HG03097 (cell line): ENCODE measurements around the gene TENT4A.

Experiments used
- ATAC-seq: cut with Tn5 transposase; IDR thresholded peaks from one replicate; pipeline ENCODE4 v1.9.1; 2021; ENCODE audit not compliant: unreplicated experiment, low FRiP score

Gene TENT4A

DNA sequence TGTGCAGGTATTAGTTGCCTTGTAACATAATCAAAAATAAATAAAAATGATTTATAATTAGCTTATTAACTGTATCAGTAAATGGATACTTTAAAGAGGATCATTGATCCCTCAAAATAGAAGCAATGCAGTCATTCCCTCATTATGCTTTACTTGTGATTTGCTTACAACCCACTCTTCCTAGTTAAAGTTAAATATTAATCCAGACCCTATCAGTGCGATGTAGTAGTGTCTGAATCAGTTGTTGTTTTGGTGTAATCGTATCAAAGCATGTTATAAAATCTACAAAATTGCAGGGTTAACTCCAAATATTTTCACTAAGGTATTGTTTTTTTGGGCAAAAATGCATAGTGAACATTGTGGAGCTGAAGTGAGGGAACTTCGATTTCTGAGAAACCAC is 17.6 kb downstream of the TENT4A start:
- no peak for ATAC-seq

DNA sequence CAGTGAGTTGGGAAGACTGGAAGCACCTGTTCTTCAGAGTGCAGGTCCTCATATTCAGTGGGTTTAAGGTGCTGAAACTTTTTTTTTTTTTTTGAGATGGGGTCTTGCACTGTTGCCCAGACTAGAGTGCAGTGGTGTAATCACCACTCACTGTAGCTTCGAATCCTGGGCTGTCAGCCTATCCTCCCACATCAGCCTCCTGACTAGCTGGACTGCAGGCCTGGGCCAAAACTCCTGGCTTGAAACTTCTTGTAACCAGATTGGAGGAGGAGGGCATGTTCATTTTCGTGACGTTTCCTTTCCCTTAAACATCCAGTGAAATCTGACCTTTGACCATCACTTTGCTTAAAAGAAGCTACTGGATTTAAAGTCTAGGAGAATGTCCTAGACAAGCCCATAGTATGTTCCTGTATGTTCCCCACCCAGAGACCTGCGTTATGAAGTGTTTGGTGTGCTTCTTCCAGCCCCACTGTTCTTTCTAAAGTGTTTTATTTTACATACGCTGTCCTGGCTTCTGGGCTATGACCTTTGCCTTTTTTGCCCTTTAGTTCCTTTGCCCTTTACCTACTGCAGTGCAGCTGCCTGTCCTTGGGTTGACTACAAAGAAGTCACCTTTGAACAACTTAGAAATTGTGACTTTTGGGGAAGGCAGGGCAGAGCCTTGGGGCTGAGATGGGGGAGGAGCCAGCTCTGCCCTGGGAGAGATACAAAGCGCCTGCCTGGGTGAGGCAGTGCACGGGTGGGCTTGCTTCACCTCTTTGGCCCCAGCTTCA is 18.4 kb downstream of the TENT4A start:
- no peak for ATAC-seq

DNA sequence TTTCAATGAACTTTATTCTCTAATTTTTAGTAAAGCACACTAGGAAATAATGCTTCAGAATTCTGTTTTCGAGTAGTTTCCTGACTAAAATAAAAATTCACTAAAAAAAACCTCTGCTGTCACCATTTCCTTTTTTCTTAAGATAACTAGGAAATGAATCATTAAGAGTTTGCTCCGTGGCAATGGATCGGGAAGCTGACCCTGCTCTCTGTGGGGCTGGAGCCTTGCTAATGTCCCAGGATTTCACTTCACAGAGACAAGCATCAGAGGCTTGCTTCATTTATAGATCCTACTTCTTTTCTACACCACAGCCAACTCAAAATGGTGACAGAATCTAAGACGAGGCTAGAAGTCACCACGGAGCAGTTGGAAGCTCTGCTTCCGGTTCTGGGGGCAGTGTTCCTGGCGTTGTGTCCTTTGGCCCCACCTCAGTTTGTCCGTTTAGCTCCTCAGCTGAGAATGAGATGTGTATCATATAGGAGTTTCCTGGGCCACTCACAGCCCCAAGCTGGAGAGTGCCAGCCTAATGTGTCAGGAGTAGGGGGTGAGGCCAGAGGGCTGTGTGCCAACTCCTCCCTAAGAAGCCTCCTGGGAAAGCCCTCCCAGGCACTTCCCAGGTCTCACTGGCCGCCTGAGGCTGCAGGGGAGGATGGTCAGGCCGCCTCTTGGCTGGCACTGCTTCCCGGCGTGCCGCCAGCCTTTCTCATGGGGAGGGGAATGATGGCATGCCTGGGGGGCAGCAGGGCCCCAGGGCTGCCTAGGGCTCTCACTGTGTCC is 19.6 kb downstream of the TENT4A start:
- no peak for ATAC-seq

DNA sequence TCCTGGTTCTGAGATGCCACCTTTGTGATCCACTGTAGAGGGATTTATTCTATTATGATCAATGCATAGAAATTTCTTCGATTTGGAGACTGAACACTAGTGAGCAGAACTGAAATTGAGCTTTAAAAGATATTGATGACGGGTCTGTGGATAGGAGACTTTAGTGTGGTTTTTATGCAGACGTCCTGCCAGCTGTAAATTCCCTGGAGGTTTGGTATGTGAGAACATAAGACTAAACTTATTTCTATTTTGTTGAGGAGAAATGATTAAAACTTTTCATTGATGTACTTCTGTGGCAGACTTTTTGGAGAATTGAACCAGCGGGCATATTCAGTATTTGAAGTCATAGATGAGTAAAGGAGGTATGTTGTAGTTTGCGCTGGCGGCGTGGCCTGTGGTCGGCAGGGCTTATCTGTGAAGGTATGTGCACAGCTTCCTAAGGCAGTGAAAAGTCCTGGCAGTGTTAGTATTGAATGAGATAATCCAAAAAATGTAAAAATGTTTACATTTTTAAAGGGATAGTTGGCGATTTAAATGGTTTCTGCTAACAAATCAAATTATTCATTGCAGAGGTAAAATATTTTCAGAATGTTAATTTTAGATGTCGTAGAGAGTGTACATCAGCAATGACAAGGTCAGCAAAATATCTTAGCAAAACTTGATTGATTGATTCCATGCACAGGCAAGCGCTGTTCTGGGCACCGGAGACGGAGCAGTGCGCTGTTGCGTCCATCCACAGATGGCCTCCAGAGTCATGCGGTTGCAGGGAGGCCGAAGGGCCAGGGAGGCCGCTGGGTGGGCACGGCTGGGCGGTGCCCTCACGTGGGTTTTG is 20.4 kb downstream of the TENT4A start:
- ATAC-seq: no peak

DNA sequence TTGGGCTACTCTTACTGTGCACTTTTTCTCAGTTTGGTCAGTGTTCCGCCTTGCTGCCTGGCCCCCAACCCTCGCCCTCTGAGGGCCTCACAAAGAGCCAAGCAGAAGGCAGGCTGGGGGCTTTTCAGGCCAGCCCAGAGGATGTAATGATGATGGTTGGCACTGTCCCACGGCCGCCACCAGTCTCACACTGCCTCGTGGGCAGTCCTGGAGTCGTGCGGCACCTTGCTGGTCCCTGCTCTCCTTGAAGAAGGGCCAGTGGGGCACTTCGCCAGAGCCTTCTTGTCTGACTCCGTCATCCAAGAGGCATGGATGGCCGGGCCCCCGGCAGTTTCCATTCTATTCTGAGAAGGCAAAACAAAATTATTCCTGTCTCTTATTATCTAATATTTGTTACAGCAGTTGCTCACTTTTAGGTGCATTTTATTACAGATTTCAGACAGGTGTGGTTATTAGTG is 21.0 kb downstream of the TENT4A start:
- ATAC-seq: no peak

DNA sequence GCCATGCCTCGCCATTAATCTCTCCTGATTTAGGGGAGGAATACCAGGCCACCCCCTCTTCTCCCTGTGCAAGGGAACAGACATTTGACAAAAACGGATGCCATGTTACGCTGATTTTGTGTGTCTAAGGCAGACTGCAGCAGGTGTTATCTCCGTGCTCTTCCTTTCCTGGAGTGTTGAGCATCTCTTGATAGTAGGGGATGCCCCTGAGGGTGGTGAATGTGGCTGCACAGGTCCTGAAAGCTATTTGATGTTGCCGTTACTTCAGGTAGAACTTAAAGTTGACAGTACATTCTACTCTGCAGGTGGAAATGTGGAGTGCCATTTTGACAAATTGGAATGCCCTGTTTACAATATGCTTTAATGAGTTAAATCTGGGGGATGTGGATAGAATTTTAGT is 21.5 kb downstream of the TENT4A start:
- ATAC-seq: no peak

DNA sequence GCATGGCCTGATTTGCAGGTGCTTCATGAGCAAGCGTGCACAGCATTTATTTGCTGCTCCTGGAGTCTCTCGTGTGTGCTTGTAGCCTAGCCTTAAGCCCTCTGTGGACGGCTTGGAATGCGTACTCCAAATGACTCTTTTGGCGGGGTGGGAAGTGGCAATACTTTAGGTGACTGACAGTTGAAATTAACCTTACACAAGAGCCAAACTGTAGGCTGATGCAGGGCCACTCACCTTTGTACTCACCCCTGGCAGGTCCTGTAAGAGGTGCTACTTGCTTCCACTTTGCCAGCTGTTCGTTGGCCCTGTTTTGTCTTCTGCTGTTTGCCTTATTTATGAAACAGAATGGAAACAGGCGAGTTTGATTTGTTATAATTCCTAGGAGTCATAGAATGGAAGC is 22.9 kb downstream of the TENT4A start:
- no peak for ATAC-seq

DNA sequence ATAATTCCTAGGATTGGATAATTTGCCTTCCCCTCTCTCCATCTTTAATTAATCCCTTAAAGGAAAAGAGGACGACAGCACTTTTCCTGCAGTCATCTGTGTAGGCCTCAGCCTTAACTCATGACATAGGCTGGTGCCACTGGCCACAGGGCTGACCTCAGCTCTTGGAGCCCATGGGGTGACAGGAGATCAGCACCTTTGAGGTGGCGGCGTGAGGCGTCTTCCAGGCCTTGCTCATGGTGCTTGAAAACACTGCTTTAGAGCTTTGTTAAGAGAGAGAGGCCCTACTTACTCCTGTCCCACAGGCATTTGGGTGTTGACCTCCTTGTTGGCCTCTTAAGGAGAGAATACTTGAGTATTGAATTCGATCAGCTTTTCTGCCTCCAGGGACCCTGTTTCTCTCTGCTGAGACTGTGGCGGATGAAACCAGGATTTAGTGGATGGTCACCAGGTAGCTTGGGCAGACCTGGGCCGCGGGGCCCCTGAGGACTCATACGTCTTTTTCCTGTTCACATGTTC is 23.4 kb downstream of the TENT4A start:
- ATAC-seq: no peak

DNA sequence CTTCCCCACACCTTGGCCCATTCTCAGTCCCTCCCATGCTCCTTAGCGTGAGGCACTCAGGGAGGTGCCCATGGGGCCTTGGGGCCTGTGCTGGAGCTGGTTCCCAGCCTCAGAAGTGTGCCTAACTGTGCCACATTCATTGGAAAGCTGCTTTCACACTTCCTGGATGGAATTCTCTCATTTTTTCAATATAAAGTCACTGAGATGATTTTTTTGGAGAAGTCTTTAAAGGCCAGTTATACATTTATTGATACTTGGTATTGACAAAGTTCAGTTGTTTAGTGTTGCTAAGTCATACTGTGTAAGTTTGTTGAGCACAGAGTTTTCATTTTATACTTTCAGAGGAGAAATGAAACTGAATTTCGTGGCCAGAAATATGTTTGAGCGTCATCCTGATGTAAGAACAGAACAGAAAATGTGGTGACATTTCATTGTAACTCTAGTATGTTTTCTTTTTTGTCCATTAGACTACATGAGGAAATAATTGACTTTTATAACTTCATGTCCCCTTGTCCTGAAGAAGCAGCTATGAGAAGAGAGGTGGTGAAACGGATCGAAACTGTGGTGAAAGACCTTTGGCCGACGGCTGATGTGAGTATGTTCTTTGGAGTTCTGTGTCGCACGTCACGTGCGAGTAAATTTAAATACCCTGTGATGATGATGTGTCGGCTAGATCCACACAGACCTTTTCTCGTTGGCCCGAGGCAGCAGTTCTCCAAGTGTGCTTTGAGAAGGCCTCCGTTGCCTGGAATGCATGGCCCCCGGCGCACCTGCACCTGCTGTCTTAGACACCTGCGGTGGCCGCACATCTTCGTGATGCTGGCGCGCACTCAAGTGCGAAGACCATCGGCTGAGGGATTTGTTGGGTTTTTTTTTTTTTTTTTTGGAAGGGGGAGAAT is 24.1 kb downstream of the TENT4A start:
- peak; percentile 63 for ATAC-seq

DNA sequence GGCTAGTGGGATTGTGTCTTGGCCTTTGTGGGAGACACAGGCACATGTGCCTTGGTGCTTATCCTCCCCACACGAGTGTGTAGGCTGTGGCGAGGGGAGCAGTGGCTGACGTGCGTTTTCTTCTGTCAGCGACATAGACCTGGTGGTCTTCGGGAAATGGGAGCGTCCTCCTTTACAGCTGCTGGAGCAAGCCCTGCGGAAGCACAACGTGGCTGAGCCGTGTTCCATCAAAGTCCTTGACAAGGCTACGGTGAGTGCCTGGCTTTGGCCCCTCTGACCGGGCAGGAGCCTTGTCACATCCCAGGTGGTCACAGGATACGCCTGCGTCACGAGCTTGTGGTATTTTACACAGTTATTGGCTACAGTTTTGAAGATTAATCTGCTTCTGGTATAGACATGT is 26.4 kb downstream of the TENT4A start:
- no peak for ATAC-seq

DNA sequence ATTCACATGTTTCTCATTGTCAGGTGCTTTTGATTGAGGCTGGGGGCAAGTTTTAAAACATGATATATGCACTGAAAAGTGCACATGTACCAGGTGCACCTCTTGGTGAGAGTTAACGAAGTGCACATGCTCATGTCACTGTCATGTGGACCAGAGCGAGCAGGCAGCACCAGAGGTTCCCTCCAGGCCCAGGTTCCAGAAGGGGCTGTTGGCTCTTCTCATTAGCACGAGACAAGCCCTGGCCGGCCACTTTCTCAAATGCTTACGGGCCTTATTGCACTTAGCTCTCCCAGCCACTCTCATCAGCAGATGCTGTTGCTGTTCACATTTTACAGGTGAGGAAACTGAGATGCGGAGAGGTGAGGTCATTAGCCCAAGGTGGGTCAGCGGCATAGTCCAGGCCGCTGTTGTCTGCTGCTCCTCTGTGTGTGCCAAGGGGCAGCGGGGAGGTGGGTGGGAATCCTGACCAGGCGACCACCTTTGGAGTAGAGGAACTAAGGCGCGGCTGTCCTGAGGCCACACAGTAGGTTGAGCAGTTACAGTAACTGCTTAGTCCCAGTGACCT is 27.4 kb downstream of the TENT4A start:
- no peak for ATAC-seq

DNA sequence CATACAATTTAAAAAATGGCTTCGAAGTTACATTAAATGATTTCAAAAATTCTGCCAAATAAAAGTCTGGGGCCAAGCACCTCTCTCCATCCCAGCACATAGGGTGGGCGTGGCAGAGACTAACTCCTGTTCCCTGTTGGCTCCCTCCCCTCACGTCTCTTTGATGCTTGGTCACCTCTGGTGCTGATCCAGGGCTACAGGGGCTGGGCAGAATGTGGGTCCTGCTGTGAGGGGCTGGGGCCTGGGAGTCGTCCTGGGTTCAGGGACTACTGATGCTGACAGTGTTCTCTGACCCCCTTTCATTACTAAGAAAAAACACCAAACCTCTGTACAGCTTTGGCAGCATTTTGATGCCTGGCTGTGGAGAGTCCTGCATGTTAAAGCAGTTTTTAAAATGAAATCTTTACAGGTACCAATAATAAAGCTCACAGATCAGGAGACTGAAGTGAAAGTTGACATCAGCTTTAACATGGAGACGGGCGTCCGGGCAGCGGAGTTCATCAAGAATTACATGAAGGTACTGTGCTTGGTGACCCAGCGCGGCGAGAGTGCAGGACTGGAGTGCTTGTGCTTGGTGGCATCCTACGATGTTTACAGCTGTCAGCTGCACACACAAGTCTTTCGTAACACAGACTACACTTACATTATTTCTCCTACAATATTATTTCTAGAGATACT is 29.0 kb downstream of the TENT4A start:
- ATAC-seq: no peak

DNA sequence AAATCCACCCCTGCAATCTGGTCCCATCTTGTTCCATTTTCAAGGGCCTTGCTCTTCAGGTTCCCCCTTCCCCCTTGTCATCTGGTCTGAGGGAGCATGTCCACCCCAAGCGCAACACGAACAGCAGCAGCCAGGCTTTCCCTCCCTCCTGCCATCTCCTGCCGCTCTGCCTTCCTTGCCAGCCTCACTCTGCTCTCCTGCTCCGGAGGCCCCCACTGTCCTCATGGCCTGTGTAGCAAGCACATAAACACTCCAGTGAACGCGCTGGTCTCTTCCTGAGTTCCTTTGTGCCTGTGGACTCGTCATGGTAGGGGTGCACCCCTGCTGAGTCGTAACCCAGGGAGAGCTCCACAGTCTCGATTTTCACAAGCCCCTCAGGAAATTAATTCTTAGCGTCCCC is 29.9 kb downstream of the TENT4A start:
- no peak for ATAC-seq

DNA sequence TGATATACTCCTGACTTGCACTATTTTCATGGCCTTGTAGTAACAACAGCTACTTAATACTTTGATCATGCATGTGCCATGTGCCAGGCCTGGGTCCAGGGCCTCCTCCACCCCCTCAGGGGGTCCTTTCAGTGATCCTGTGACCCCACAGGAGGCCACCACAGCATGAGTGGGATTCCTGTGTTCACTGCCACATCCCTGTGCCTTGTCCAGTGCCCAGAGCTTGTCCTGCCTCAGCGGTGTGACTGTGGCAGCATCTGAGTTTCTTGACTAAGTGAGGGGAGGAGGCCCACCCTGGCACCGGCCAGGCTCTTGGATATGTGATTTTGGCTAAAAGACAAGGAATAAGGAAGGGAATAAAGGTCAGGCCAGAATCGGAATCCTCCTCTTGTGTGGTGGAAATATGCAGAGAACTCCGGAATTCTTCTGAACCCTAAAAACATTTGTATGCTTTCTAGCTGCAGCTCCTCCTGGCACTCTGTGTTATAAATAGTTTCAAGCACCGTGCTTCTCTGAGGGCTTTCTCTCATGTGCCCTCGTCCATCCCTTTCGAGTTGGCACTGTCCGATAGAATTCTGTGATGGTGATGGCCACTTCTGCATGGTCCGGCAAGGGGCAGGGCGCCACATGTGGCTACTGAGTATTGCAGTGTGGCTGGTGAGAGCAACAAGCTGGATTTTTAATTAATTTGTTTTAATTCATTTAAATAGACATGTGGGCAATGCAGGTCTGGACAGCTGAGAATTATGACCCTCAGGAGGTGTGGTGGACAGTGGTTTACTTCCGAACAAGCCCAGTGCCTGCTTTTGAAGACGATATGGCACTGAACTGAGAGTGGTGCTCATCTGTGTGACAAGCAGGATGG is 31.8 kb downstream of the TENT4A start:
- no peak for ATAC-seq

DNA sequence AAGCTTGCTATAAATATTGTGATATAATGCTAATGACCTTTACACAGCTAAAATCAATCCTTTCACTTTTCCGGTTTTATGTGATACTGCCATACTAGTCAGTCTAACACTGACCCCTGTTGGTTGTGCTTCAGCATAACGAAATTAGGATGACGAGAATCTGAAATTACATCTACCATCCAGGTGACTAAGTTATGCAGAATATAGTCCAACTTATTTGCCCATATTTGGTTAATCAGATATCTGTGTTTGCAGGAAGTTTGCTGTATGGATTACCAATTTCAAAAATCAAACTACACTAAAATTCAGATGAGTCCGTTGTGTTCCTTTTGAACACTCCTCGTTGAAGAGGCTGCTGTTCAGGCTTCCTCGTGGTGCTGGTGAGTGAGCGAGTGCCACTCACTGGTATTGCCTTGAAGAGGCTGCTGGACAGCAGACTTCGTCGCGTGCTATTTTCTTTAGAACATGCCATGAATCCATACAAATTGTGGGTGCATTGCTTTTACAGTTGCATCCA is 32.5 kb downstream of the TENT4A start:
- peak; percentile 51 for ATAC-seq

DNA sequence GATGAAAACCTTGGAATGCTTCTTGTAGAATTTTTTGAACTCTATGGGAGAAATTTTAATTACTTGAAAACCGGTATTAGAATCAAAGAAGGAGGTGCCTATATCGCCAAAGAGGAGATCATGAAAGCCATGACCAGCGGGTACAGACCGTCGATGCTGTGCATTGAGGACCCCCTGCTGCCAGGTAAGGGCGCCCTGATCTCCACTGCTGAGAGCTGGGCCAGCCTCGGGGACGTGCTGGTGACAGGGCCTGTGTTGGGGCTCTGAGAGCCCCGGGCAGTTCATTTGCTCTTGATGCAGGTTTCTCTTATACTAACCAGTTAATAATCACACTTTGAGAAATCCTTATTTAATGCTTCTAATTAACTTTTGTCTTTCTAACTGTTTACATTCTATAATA is 33.0 kb downstream of the TENT4A start:
- no peak for ATAC-seq

DNA sequence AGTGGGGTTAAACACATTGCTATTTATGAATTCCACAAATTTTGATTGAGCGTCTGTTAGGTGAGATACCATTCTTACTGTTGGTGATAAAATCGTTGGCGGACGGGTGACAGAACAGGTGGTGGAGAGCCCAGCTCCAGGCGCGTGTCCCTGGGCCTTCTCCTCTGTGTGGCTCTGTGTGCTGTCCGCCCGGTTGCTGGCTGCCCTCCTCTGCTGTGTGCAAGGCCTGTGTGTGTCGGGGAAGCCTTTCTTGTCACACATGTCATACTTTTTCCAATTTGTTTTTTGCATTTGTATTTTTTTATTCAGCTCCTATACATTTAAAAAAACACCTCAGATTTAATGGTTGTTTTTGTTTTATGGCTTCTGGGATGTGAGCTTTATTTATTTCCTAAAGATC is 33.9 kb downstream of the TENT4A start:
- no peak for ATAC-seq

DNA sequence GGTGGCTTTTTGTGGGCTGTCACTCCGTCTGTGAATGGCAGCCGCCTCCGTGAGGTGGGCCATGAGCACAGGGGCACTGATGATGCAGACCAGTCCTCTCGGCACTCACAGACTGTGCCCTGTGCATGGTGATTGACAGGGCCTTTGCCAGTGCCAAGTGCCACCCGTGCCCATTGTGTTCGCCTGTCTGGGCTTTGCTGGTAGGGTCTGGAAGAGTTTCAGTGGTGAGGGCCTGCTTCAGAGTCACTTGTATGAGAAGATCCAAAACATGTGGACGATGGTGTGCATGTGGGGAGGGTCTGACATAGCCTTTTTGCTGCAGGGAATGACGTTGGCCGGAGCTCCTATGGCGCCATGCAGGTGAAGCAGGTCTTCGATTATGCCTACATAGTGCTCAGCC is 34.9 kb downstream of the TENT4A start:
- no peak for ATAC-seq
